ENCODE data around the gene TRPC5OS.

- TF ChIP-seq CTCF (conservative IDR thresholded peaks at IDR 0.05; ENCODE audit: low read depth, low read length) (no peak), POLR2A (IDR thresholded peaks at IDR 0.05; ENCODE audit: low read depth, low read length) (no peak), CEBPB (IDR thresholded peaks at IDR 0.05; ENCODE audit: low read depth, low read length) (no peak), RFX5 (IDR thresholded peaks at IDR 0.05; ENCODE audit: low read depth, low read length) (no peak), RAD21 (IDR thresholded peaks at IDR 0.05; ENCODE audit: low read length) (no peak), NFE2L2 (IDR thresholded peaks at IDR 0.05; ENCODE audit: low read depth, low read length) (no peak), USF2 (IDR thresholded peaks at IDR 0.05; ENCODE audit: low read depth, low read length) (no peak)
Measured at GRCh38 chrX:111874241-111874640, 1.7 kb upstream of the TRPC5OS start.
